Endodermal cell (in vitro differentiated cells): ENCODE data around the gene GTF2F1. TPM values are rescaled to one million over a fixed set of nuclear protein-coding genes. Genes with fewer than 3 reads are reported as not detected.

ENCODE experiments used
- DNase-seq: peaks from one replicate; pipeline ENCODE4 v3.0.0-alpha.2; 2017
- H3K27ac ChIP-seq: 2 replicates; pipeline ENCODE4 v1.5.1; 2013; ENCODE audit warnings: mild to moderate bottlenecking, low read depth, low read length, moderate library complexity
- H3K27me3 ChIP-seq: 2 replicates; pipeline ENCODE4 v1.6.1; 2013; ENCODE audit warnings: mild to moderate bottlenecking, low read length, moderate library complexity; ENCODE audit not compliant: insufficient read depth, control insufficient read depth, poor library complexity, severe bottlenecking
- H3K36me3 ChIP-seq: 2 replicates; pipeline ENCODE4 v1.7.0; 2013; ENCODE audit warnings: mild to moderate bottlenecking, low read length, moderate library complexity; ENCODE audit not compliant: control insufficient read depth, insufficient read depth
- H3K4me1 ChIP-seq: one replicate; pipeline ENCODE4 v1.7.0; 2013; ENCODE audit warnings: low read length; ENCODE audit not compliant: control insufficient read depth, insufficient read depth
- H3K4me3 ChIP-seq: 2 replicates; pipeline ENCODE4 v1.5.1; 2013; ENCODE audit warnings: mild to moderate bottlenecking, low read length, moderate library complexity
- H3K9ac ChIP-seq: 2 replicates; pipeline ENCODE4 v1.6.1; 2013; ENCODE audit warnings: mild to moderate bottlenecking, low read length, moderate library complexity; ENCODE audit not compliant: poor library complexity, severe bottlenecking; ENCODE audit errors: extremely low read depth
- H3K9me3 ChIP-seq: 2 replicates; pipeline ENCODE4 v1.6.1; 2013; ENCODE audit warnings: mild to moderate bottlenecking, low read length, moderate library complexity; ENCODE audit not compliant: control insufficient read depth
- H3K27ac Mint-ChIP-seq: 2 replicates; pipeline ENCODE4 v1.8.0; 2020; ENCODE audit warnings: mixed read lengths
- H3K27me3 Mint-ChIP-seq: 2 replicates; pipeline ENCODE4 v1.8.0; 2021; ENCODE audit warnings: mild to moderate bottlenecking, mixed read lengths; ENCODE audit not compliant: insufficient read depth
- H3K36me3 Mint-ChIP-seq: 2 replicates; pipeline ENCODE4 v1.8.0; 2020; ENCODE audit warnings: low read depth, mixed read lengths
- H3K4me1 Mint-ChIP-seq: 2 replicates; pipeline ENCODE4 v1.8.0; 2020; ENCODE audit warnings: mixed read lengths
- H3K4me3 Mint-ChIP-seq: 2 replicates; pipeline ENCODE4 v1.8.0; 2020; ENCODE audit warnings: mild to moderate bottlenecking, moderate library complexity, mixed read lengths
- H3K9me3 Mint-ChIP-seq: 2 replicates; pipeline ENCODE4 v1.8.0; 2020; ENCODE audit warnings: mild to moderate bottlenecking, mixed read lengths
- WGBS, 2 experiments: methylation state at CpG; one replicate each; pipeline versions ENCODE4 v1.1.5 to v1.1.7; 2013; ENCODE audit warnings: missing lambda C conversion rate in 2 of 2, mixed read lengths in 1 of 2; ENCODE audit not compliant: insufficient coverage in 1 of 2, insufficient read length in 1 of 2; 5-methylcytosine and 5-hydroxymethylcytosine counted together
- total RNA-seq, 2 donors: library from RNA; stranded (reverse); fragmentation: NEBNext Ultra II Directional in 1 of 2; extraction: Animal tissue kit (Norgen Biotek cat#: 25700) in 1 of 2; gene quantifications; 2 replicates in 1 of 2; 3 replicates in 1 of 2; pipeline ENCODE4 v1.2.1, GENCODE V29; 2021
- TF ChIP-seq, protein P1 (sequence below): fragments of 200-600 bp; sonication (generic); conservative IDR thresholded peaks from 2 replicates; pipeline ENCODE4 v1.5.0; 2021; ENCODE audit warnings: antibody characterized with exemption, mild to moderate bottlenecking

Gene GTF2F1
- total RNA-seq, 2 donors from 2014 or later, result 59.2 to 66.4 TPM

GRCh38 chr19:6424195-6424938 is 31.4 kb upstream of the GTF2F1 start, which contains the start of gene KHSRP:
Gene KHSRP, minus strand, starts transcription at chr19:6424811. Its CDS starts 110 bp downstream, at chr19:6424701.
- Mint-ChIP-seq H3K4me1 (peaks cover 16% of the 10 kb centered on the region), H3K27me3 (peaks cover 6% of the 10 kb centered on the region), H3K4me3 (peak within 1 kb of the TSS; percentile 89), H3K27ac (peak within 1 kb of the TSS; percentile 91), H3K9me3 (peaks cover 11% of the 10 kb centered on the region), H3K36me3 (peaks cover 40% of the 10 kb centered on the region)
- Histone ChIP-seq H3K27ac (peak within 1 kb of the TSS; percentile 62), H3K9ac (peak within 1 kb of the TSS; percentile 87), H3K9me3 (peaks cover 6% of the 10 kb centered on the region), H3K27me3 (peaks cover 3% of the 10 kb centered on the region), H3K4me1 (no peaks in the 10 kb centered on the region), H3K4me3 (peak within 1 kb of the TSS; percentile 93), H3K36me3 (peaks cover 38% of the 10 kb centered on the region)
- WGBS, 2 experiments, result 0% methylated on average over 14 to 104 of the region's 114 CpGs
- DNase-seq, result no peak
- TF ChIP-seq, protein P1, sequence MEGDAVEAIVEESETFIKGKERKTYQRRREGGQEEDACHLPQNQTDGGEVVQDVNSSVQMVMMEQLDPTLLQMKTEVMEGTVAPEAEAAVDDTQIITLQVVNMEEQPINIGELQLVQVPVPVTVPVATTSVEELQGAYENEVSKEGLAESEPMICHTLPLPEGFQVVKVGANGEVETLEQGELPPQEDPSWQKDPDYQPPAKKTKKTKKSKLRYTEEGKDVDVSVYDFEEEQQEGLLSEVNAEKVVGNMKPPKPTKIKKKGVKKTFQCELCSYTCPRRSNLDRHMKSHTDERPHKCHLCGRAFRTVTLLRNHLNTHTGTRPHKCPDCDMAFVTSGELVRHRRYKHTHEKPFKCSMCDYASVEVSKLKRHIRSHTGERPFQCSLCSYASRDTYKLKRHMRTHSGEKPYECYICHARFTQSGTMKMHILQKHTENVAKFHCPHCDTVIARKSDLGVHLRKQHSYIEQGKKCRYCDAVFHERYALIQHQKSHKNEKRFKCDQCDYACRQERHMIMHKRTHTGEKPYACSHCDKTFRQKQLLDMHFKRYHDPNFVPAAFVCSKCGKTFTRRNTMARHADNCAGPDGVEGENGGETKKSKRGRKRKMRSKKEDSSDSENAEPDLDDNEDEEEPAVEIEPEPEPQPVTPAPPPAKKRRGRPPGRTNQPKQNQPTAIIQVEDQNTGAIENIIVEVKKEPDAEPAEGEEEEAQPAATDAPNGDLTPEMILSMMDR, result no peak

- Mint-ChIP-seq H3K9me3 (peaks cover 11% of the 10 kb centered on the region), H3K4me3 (peak overlapping the region; percentile 89), H3K36me3 (peaks cover 47% of the 10 kb centered on the region), H3K4me1 (peaks cover 16% of the 10 kb centered on the region), H3K27me3 (peaks cover 5% of the 10 kb centered on the region), H3K27ac (peak overlapping the region; percentile 91)
- peak overlapping the region; percentile 28 for H3K27ac ChIP-seq
- peak overlapping the region; percentile 87 for H3K9ac ChIP-seq
- TF ChIP-seq, protein P1, result no peak
- H3K4me1 ChIP-seq, result no peaks in the 10 kb centered on the region
- H3K36me3 ChIP-seq, result peaks cover 46% of the 10 kb centered on the region
- H3K27me3 ChIP-seq, result no peaks in the 10 kb centered on the region
- H3K4me3 ChIP-seq, result peak overlapping the region; percentile 93
- H3K9me3 ChIP-seq, result peaks cover 6% of the 10 kb centered on the region
- peak; percentile 86 for DNase-seq
- WGBS, 2 experiments, result 0 to 2% methylated on average over 3 to 19 of the region's 20 CpGs
Measured at GRCh38 chr19:6423499-6424194, 30.7 kb upstream of the GTF2F1 start.

GRCh38 chr19:6421075-6422014 is 28.4 kb upstream of the GTF2F1 start:
- H3K27ac ChIP-seq, result no peak overlapping the region
- H3K9ac ChIP-seq, result no peak overlapping the region
- DNase-seq, result no peak
- Mint-ChIP-seq H3K9me3 (peaks cover 8% of the 10 kb centered on the region), H3K36me3 (peaks cover 66% of the 10 kb centered on the region), H3K27me3 (peaks cover 2% of the 10 kb centered on the region), H3K4me3 (no peak overlapping the region), H3K27ac (no peak overlapping the region), H3K4me1 (peaks cover 16% of the 10 kb centered on the region)
- H3K36me3 ChIP-seq, result peaks cover 69% of the 10 kb centered on the region
- H3K27me3 ChIP-seq, result no peaks in the 10 kb centered on the region
- peaks cover 6% of the 10 kb centered on the region for H3K9me3 ChIP-seq
- peak overlapping the region; percentile 93 for H3K4me3 ChIP-seq
- TF ChIP-seq, protein P1, result no peak
- no peaks in the 10 kb centered on the region for H3K4me1 ChIP-seq
- 94 to 97% methylated on average over 15 to 20 of the region's 20 CpGs for WGBS, 2 experiments
